Measurements from ENCODE around the gene PRR23B.
A peak's percentile ranks its signal among the peaks of the same experiment; 100 is the strongest.
"Not testable (repeated sequence)": the region's sequence is repeated elsewhere in the genome, so short reads cannot be mapped to it uniquely, and the experiment has no call there.

Gene PRR23B

GRCh38 chr3:139043554-139044365 lies 23.0 kb upstream of the PRR23B start:
- H2BK15ac ChIP-seq (ENCODE audit: low read length) = no peak overlapping the region
- no peak overlapping the region for H2AK5ac ChIP-seq (ENCODE audit: low read depth, low read length)
- H3K4me3 ChIP-seq (ENCODE audit: low read length in 2 of 2) = peak overlapping the region in 1 of 2 donors; percentile 0
- H3K27me3 ChIP-seq (ENCODE audit: control insufficient read depth in 3 of 3, insufficient read depth in 3 of 3, low read depth in 1 of 3, low read length in 3 of 3) = no peaks in the 10 kb centered on the region
- H2BK120ac ChIP-seq (ENCODE audit: low read depth, low read length) = no peak overlapping the region
- no peak overlapping the region for H2AFZ ChIP-seq (ENCODE audit: low read length)
- no peak overlapping the region for H3K4me2 ChIP-seq (ENCODE audit: insufficient read depth, low read length, poor library complexity, severe bottlenecking)
- H3K4ac ChIP-seq (ENCODE audit: low read length) = no peak overlapping the region
- H3K9ac ChIP-seq (ENCODE audit: low read depth, low read length, poor library complexity) = no peak overlapping the region
- H3K27ac ChIP-seq (replicated peaks; ENCODE audit: low read length) = no peak overlapping the region
- no CpG with 5 or more reads among the region's 50 CpGs for WGBS, 2 donors (ENCODE audit: extremely low coverage in 2 of 2, insufficient read length in 2 of 2, insufficient replicate concordance in 1 of 2)
- H2BK12ac ChIP-seq (ENCODE audit: low read length) = no peak overlapping the region
- H3K36me3 ChIP-seq (replicated peaks in 1 of 2; ENCODE audit: control insufficient read depth in 2 of 2, insufficient read depth in 2 of 2, low read length in 2 of 2) = no peaks in the 10 kb centered on the region
- no peak overlapping the region for H4K8ac ChIP-seq (ENCODE audit: low read depth, low read length)
- H3K23ac ChIP-seq (ENCODE audit: low read depth, low read length, poor library complexity) = no peak overlapping the region
- peak overlapping the region; percentile 56 for H3K14ac ChIP-seq (ENCODE audit: low read length)
- no peak overlapping the region for H4K91ac ChIP-seq (ENCODE audit: low read depth, low read length, poor library complexity)
- peaks cover 0 to 9% of the 10 kb centered on the region in 2 donors for H3K9me3 ChIP-seq (replicated peaks in 1 of 2; ENCODE audit: control insufficient read depth in 2 of 2, insufficient read depth in 1 of 2, low read depth in 1 of 2, low read length in 2 of 2)
- H3K79me1 ChIP-seq (ENCODE audit: low read depth, low read length) = no peaks in the 10 kb centered on the region
- no peak overlapping the region for H2BK5ac ChIP-seq (ENCODE audit: low read length)
- no peak for DNase-seq (ENCODE audit: low spot score)
- H3K4me1 ChIP-seq (ENCODE audit: control insufficient read depth in 2 of 2, insufficient read depth in 1 of 2, low read depth in 1 of 2, low read length in 2 of 2) = no peaks in the 10 kb centered on the region
- peak overlapping the region; percentile 28 for H3K18ac ChIP-seq (ENCODE audit: low read length)

GRCh38 chr3:139037478-139037877 lies 16.8 kb upstream of the PRR23B start:
- no peak overlapping the region for H2AK5ac ChIP-seq (ENCODE audit: low read depth, low read length)
- no peak overlapping the region for H4K91ac ChIP-seq (ENCODE audit: low read depth, low read length, poor library complexity)
- H3K36me3 ChIP-seq (replicated peaks in 1 of 2; ENCODE audit: control insufficient read depth in 2 of 2, insufficient read depth in 2 of 2, low read length in 2 of 2) = no peaks in the 10 kb centered on the region
- no peak overlapping the region for H4K8ac ChIP-seq (ENCODE audit: low read depth, low read length)
- no peak for DNase-seq (ENCODE audit: low spot score)
- H3K23ac ChIP-seq (ENCODE audit: low read depth, low read length, poor library complexity) = no peak overlapping the region
- H3K14ac ChIP-seq (ENCODE audit: low read length) = no peak overlapping the region
- H3K27me3 ChIP-seq (ENCODE audit: control insufficient read depth in 3 of 3, insufficient read depth in 3 of 3, low read depth in 1 of 3, low read length in 3 of 3) = no peaks in the 10 kb centered on the region
- H2BK5ac ChIP-seq (ENCODE audit: low read length) = no peak overlapping the region
- H3K4me3 ChIP-seq (ENCODE audit: low read length in 2 of 2) = no peak overlapping the region
- WGBS, 2 donors (ENCODE audit: extremely low coverage in 2 of 2, insufficient read length in 2 of 2, insufficient replicate concordance in 1 of 2) = no CpG with 5 or more reads among the region's 6 CpGs
- no peak overlapping the region for H2BK15ac ChIP-seq (ENCODE audit: low read length)
- H3K27ac ChIP-seq (replicated peaks; ENCODE audit: low read length) = no peak overlapping the region
- H3K18ac ChIP-seq (ENCODE audit: low read length) = no peak overlapping the region
- no peak overlapping the region for H2BK12ac ChIP-seq (ENCODE audit: low read length)
- no peak overlapping the region for H3K4me2 ChIP-seq (ENCODE audit: insufficient read depth, low read length, poor library complexity, severe bottlenecking)
- H3K4me1 ChIP-seq (ENCODE audit: control insufficient read depth in 2 of 2, insufficient read depth in 1 of 2, low read depth in 1 of 2, low read length in 2 of 2) = no peaks in the 10 kb centered on the region
- H3K79me1 ChIP-seq (ENCODE audit: low read depth, low read length) = no peaks in the 10 kb centered on the region
- no peak overlapping the region for H3K9ac ChIP-seq (ENCODE audit: low read depth, low read length, poor library complexity)
- H2BK120ac ChIP-seq (ENCODE audit: low read depth, low read length) = no peak overlapping the region
- no peak overlapping the region for H3K4ac ChIP-seq (ENCODE audit: low read length)
- H3K9me3 ChIP-seq (replicated peaks in 1 of 2; ENCODE audit: control insufficient read depth in 2 of 2, insufficient read depth in 1 of 2, low read depth in 1 of 2, low read length in 2 of 2) = no peaks in the 10 kb centered on the region
- H2AFZ ChIP-seq (ENCODE audit: low read length) = no peak overlapping the region

GRCh38 chr3:139032326-139033002 lies 11.7 kb upstream of the PRR23B start:
- H2AK5ac ChIP-seq (ENCODE audit: low read depth, low read length) = no peak overlapping the region
- DNase-seq (ENCODE audit: low spot score) = no peak
- H3K4me2 ChIP-seq (ENCODE audit: insufficient read depth, low read length, poor library complexity, severe bottlenecking) = no peak overlapping the region
- H4K91ac ChIP-seq (ENCODE audit: low read depth, low read length, poor library complexity) = no peak overlapping the region
- no peak overlapping the region for H2AFZ ChIP-seq (ENCODE audit: low read length)
- H3K23ac ChIP-seq (ENCODE audit: low read depth, low read length, poor library complexity) = no peak overlapping the region
- H2BK120ac ChIP-seq (ENCODE audit: low read depth, low read length) = no peak overlapping the region
- no peak overlapping the region for H3K9ac ChIP-seq (ENCODE audit: low read depth, low read length, poor library complexity)
- H3K4me1 ChIP-seq (ENCODE audit: control insufficient read depth in 2 of 2, insufficient read depth in 1 of 2, low read depth in 1 of 2, low read length in 2 of 2) = no peaks in the 10 kb centered on the region
- WGBS, 2 donors (ENCODE audit: extremely low coverage in 2 of 2, insufficient read length in 2 of 2, insufficient replicate concordance in 1 of 2) = no CpG with 5 or more reads among the region's 2 CpGs
- no peak overlapping the region for H4K8ac ChIP-seq (ENCODE audit: low read depth, low read length)
- no peak overlapping the region for H3K4ac ChIP-seq (ENCODE audit: low read length)
- H3K36me3 ChIP-seq (replicated peaks in 1 of 2; ENCODE audit: control insufficient read depth in 2 of 2, insufficient read depth in 2 of 2, low read length in 2 of 2) = no peaks in the 10 kb centered on the region
- H2BK5ac ChIP-seq (ENCODE audit: low read length) = no peak overlapping the region
- no peaks in the 10 kb centered on the region for H3K79me1 ChIP-seq (ENCODE audit: low read depth, low read length)
- no peak overlapping the region for H2BK15ac ChIP-seq (ENCODE audit: low read length)
- H3K4me3 ChIP-seq (ENCODE audit: low read length in 2 of 2) = no peak overlapping the region
- no peak overlapping the region for H3K27ac ChIP-seq (replicated peaks; ENCODE audit: low read length)
- H2BK12ac ChIP-seq (ENCODE audit: low read length) = no peak overlapping the region
- no peak overlapping the region for H3K14ac ChIP-seq (ENCODE audit: low read length)
- no peak overlapping the region for H3K18ac ChIP-seq (ENCODE audit: low read length)
- H3K27me3 ChIP-seq (ENCODE audit: control insufficient read depth in 3 of 3, insufficient read depth in 3 of 3, low read depth in 1 of 3, low read length in 3 of 3) = no peaks in the 10 kb centered on the region
- H3K9me3 ChIP-seq (replicated peaks in 1 of 2; ENCODE audit: control insufficient read depth in 2 of 2, insufficient read depth in 1 of 2, low read depth in 1 of 2, low read length in 2 of 2) = no peaks in the 10 kb centered on the region

- H4K8ac ChIP-seq (ENCODE audit: low read depth, low read length); H3K79me1 ChIP-seq (ENCODE audit: low read depth, low read length); H2BK15ac ChIP-seq (ENCODE audit: low read length); H3K27ac ChIP-seq (replicated peaks; ENCODE audit: low read length); H3K14ac ChIP-seq (ENCODE audit: low read length); H2AK5ac ChIP-seq (ENCODE audit: low read depth, low read length); H3K4me1 ChIP-seq (ENCODE audit: control insufficient read depth in 2 of 2, insufficient read depth in 1 of 2, low read depth in 1 of 2, low read length in 2 of 2); H3K27me3 ChIP-seq (ENCODE audit: control insufficient read depth in 3 of 3, insufficient read depth in 3 of 3, low read depth in 1 of 3, low read length in 3 of 3); H3K4me2 ChIP-seq (ENCODE audit: insufficient read depth, low read length, poor library complexity, severe bottlenecking); H3K23ac ChIP-seq (ENCODE audit: low read depth, low read length, poor library complexity); H3K4me3 ChIP-seq (ENCODE audit: low read length in 2 of 2); H2AFZ ChIP-seq (ENCODE audit: low read length); H3K9me3 ChIP-seq (replicated peaks in 1 of 2; ENCODE audit: control insufficient read depth in 2 of 2, insufficient read depth in 1 of 2, low read depth in 1 of 2, low read length in 2 of 2); DNase-seq (ENCODE audit: low spot score); H3K4ac ChIP-seq (ENCODE audit: low read length); H2BK5ac ChIP-seq (ENCODE audit: low read length); H3K9ac ChIP-seq (ENCODE audit: low read depth, low read length, poor library complexity); H3K18ac ChIP-seq (ENCODE audit: low read length); H2BK12ac ChIP-seq (ENCODE audit: low read length); H3K36me3 ChIP-seq (replicated peaks in 1 of 2; ENCODE audit: control insufficient read depth in 2 of 2, insufficient read depth in 2 of 2, low read length in 2 of 2); H4K91ac ChIP-seq (ENCODE audit: low read depth, low read length, poor library complexity); H2BK120ac ChIP-seq (ENCODE audit: low read depth, low read length): not testable (repeated sequence)
Measured at GRCh38 chr3:139030576-139030975, 9.8 kb upstream of the PRR23B start.

All from neuronal stem cell (in vitro differentiated cells).